ENCODE results near the gene HOXB7.

HOXB7 gene

DNA sequence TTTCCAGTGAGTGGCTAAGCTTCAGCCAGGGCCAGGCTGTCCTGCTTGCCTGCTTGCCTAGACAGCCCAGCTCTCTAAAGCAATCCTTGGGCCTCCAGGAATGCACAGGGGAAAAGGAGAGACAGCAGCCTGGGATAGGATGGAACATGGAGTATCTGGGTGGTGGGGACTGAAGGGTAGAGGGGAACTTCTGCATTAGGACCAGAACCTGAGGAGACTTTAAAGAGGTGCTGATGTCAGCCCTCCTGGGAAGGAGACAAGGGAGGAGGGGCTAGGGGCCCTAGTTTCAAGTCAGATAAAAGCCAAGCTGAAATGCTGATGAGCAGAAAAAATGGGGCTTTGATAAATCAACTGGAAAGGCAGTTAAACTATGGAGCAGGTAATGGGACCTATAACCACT is 1.8 kb downstream of the HOXB7 start:
- DNase-seq = no peak

DNA sequence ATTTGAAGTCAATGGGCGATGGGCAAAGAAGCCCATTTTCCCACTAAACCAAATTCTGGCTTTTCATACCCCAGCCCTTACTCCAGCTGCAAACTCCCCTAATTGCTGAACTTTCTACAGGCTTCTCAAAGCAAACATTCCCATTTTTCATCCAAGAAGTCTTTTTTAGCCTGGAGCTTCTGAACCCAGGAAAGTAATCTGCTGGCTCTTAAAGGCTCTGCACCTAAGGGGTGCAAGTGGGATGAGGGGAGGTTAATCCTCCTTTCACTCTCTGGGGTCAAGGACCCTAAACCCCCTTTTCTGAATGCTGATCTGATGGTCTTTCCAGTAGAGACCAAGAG is 2.4 kb downstream of the HOXB7 start:
- no peak for DNase-seq

DNA sequence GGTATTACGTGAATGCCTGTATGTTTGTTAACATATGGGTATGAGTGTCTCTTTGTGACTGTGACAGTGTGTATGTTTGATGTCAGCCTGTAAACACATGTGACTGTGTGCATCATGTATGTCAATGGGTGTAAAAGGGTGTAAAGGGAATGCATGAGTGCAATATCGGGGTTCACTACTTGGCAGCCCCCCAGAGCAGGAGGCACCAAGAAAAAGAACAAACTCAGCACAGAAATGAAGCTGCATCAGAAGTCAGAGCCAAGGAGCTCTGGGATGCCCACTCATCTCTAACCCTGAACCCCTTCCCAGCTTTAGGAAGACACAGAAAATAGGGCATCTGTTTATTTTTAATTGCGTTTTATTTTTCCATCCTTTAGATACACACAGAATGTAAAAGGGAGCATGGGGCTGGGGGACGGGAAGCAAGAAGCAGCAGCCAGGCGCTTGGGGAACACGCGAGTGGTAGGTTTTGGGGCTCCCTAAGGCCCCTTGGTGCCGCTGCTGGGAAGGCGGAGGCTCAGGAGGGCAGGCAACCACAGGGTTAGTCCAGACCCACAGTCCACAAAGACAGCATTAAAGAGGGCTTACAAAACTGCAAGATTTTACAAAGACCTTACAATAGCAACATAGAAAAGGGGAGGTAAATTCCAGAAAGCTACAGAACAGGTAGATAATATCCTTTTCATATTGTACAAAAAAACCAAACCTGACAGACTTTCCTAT is 3.8 kb downstream of the HOXB7 start:
- no peak for DNase-seq

DNA sequence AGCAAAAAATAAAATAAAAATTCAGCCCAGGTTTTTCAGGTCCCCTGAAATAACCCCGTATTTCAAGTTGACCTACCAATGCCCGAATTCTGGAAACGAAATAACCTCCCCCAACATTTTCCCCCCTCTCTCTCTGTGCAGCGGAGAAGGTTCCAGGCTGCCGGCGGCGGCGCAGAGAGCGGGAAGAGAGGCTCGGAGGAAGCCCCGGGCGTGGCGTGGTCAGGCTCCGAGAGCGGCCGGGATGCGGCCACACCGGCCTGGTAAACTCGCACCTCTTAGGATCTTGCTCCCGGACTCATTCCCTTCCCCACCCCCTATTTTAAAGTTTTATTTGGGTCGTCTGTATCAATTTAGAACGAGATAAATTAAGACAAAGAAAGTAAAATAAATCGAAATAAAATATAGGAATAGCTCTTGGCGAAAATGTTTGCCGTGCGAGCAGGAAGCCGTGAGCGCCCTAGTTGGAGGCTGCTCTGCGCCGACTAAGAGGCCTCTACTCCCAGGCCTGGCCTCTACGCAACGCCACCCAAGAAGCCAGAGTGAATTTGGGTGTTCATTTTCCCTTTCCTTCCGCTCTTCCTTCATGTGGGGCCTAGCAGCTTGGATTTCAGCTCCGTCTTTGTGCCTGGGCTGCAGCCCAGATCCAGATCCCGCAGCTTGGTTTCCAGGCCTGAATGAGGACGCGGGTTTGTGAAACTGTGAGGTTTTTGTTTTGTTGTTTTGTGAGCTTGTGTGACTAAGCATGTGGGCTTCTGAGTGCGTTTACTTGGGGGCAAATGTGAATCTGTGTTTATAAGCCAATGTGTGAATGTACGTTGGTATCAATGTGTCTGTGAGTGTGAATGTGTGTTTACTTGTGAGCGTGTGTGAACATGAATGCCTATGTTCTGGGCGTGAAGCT is 4.6 kb downstream of the HOXB7 start:
- no peak for DNase-seq

DNA sequence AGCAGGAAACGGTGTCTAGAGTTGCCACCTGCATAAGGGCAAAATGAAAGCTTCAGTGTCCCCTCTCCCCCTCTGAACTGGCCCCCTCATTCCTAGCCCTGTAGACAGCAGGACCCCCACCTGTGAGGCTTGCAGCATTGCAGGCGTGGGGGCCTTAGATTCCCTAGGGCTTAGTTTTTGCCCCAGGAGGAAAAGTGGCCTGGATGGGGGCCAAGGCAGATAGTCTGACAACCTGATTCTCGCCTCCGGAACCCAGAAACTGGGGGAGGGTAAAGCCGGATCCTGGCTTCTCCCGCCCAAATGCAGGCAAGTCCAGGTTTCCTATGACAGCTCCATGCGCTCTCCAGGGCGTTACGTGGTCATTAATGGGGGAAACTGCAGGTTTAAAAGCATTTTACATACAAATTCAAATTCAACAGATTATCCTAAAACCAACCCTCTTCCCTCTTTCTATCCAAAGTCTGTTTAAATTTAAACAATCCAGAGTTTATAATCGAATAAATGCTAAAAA is 5.4 kb downstream of the HOXB7 start:
- DNase-seq = no peak

DNA sequence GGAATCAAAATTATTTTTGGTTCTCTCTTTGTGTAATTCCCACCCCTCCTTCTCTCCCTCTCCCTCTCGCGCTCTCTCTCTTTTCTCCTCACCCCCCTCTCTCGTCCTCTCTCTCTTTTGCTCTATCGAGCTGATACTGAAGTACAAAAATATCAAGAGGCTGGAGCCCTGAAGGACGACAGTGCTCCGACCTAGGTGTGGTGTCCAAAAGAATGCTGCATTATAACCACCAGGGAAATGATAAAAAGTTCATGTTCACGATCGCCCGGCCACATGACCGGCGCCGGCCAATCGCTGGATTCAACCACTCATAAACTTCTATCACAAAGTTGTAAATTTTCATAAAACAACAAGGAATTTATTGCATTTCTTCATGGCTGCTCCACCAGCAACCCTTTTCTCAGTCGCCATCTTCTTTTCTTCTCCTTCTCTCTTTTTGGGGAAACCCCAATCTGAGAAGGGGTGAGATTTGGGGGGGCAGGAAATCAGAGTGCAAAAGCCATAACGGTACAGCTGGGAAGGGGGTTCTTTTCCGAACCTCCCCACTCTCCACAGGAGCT is 6.0 kb downstream of the HOXB7 start, which contains the start of gene HOXB6:
TSS of gene HOXB6 (minus strand) at position 217 of the 560 bp plus-strand sequence. CDS start 6,836 bp downstream, outside the sequence.
- no peak for DNase-seq

DNA sequence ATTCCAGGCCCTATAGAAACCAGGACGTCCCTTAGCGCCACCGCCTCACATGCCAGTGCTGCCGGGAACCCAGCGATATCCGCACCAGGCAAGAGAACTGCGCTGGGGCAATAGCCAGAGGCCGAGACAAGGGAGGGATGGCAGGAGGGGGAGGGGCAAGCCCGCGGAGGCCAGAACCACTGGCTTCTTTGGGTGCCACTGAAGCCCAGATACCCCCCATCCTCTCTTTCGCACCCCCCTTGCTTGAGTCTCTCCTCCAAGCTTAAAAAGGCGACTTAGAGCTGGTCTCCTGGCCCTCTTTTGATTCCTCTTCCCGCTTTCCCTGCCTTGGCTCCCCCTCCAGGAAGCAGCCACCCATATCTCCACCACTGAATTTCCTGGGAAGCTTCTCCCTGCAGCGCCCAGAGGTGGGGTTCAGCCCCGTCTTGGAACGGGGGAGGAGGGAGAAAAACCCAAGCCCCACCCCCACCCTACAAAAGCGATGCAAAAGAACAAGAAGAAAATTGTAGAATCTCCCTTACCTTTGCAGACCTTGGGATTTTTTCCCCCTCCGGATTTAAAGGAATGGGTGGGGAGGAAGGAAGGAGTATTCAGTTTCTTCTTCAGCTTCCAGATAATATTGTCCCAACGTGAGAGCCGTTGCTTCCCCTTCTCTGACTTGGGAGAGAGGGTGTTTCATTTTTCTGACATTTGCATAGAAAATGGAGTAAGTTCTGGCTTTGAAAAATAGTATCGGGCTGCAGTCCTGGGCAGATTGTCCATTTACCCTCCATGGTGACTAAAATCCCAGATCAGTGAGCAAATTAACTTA is 6.7 kb downstream of the HOXB7 start:
- DNase-seq = no peak

DNA sequence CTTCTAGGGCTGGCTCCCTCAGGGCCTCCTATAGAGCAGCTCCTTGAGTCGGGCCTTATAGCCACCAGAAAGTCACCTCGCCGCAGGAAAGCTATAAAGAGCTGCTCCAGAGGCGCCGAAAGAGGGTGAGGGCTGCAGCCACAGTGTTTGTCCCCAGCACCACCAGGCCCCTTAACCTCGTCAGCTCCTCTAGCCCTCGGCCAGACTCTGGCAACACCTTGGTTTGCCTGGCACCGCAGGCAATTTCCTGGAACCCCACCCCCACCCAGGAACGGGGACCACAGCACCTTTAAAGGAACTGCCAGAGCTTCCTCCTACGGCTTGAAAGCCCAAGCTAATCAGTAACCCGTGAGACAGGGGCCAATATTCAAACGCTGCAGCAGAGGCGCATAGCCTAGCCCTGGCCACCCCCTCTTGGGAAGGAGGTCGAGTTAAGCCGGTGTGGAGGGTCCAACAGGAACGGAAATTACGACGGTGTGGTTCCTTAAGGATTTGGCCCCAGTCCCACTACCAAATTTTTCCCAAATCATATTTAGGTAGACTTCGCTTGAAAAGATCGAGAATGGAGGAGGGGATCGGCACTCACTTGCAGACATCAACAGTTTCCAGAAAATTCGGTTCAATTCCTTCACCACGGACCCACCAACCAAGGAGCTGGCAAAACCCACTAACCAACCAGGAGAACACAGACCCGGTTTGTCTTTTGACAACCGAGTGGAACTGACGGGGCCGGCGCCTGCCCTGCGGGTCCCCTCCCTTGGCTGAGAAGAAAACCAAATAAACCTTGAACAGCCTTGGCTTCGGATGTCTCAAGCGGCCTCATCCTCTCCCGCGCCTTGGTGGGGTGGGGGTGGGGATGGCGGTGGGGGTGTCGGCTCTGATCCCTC is 9.0 kb downstream of the HOXB7 start:
- no peak for DNase-seq

- no peak for DNase-seq
Observed at GRCh38 chr17:48601207-48601538, 9.6 kb downstream of the HOXB7 start.

DNA sequence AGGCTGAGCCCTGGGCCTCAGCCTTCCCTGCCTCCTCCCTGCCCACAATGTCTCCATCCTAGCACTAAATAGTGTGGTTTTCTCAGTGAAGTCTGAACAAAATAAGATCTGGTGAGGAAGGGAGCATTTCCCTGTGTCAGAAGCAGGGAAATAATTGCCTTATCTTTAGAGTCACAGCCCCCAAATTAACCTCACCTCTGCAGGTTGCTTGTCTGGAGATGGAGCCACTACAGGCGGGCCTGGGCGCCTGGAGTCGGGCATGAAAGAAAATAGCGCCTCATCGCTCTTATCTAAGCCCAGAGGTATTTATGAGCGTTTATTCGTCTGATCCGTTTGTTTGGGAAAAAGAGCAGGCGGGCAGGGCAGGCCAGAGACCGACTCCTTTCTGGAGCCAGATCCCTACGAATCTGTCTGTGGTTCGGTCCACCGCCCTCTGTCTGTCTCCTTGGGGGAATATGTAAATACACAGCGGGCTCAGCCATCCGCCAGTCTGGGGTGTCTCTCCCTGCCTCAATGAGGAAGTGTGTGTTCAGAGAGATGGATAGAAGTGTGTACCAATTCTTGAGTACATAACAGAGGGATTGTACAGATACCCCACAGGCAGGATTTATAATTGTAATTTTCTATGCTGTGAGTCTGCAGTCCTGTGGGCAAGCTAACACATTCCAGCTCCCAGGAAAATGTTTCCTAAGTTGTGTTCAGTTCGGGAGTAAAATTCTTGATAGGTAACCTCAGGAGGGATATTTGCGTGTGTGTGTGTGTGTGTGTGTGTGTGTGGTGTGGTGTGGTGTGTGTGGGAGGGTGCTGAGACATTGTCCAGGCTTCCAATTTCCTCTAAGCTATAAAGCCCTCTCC is 10.3 kb downstream of the HOXB7 start:
- DNase-seq = no peak

- no peak for DNase-seq
Observed at GRCh38 chr17:48599354-48599753, 11.5 kb downstream of the HOXB7 start.

DNA sequence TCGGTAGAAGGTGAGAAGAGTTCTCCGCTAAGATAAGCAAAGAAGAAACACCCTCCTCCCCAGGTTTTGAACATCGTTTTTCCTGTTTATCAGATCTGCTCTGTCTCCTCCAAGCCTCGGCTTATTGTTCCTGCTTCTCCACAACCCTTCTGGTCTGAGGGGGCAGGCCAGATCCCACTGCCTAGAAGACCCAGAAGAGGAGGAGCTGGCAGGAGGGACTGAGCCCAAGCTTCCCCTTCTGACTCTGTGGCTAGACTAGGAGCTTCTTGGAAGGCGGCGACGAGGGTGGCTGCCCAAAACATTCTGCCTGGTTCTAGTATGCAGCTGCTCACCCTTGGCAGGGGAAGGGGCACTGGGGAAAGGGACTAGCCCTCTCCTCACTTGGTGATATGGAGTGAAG is 12.1 kb downstream of the HOXB7 start:
- DNase-seq = no peak

- DNase-seq = peak; percentile 60
Observed at GRCh38 chr17:48597778-48598631, 12.8 kb downstream of the HOXB7 start.

DNA sequence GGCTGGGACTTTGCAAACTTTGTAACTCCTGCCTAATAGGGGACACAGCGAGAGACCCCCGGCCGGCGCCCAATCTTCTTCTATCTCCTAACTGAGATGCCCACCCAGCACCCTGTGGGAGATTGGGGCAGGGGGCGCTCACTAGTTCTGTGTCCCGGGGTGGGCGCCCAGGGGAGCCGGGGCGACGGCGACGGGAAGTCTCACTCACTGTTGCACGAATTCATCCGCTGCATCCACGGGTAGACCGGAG is 13.4 kb downstream of the HOXB7 start:
- DNase-seq = no peak

DNA sequence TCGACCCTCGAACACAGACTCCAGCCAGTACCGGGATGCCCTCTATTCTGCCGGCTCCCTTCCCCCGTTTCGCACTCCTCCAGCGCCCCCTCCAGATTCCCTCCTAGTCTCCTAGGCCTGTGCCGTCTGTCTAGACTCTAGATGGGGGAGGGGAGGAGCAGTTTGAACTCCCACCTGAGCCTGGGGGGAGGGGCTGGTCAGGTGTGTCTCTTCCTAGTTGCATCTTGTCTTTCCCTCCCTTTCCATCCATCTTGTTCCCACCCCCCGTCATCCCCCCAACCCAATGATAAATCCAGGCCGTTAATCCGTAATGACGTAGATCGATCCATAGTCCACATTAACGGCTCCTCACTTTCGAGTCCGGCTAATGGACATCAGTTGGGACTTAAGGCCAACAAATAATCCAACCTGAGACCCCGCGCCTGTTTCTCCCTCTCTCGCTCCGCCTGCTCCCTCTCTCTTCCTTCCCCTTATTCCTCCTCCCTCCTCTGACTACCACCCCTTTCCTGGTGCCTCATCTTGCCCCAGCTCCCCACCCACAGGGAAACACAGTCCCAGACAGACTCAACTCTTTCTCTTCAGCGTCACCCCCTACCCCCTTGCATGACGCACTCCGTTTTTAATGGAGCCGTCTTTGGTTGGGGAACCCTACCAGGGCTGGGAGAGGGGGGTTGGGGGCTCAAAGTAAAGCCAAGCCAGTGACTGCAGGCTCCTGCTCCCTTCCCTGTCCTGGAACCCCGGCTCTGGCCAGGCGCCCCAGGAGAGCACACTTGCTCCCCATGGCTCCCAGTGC is 13.9 kb downstream of the HOXB7 start:
- DNase-seq = no peak

- DNase-seq = peak; percentile 41
Observed at GRCh38 chr17:48596000-48596734, 14.7 kb downstream of the HOXB7 start.

DNA sequence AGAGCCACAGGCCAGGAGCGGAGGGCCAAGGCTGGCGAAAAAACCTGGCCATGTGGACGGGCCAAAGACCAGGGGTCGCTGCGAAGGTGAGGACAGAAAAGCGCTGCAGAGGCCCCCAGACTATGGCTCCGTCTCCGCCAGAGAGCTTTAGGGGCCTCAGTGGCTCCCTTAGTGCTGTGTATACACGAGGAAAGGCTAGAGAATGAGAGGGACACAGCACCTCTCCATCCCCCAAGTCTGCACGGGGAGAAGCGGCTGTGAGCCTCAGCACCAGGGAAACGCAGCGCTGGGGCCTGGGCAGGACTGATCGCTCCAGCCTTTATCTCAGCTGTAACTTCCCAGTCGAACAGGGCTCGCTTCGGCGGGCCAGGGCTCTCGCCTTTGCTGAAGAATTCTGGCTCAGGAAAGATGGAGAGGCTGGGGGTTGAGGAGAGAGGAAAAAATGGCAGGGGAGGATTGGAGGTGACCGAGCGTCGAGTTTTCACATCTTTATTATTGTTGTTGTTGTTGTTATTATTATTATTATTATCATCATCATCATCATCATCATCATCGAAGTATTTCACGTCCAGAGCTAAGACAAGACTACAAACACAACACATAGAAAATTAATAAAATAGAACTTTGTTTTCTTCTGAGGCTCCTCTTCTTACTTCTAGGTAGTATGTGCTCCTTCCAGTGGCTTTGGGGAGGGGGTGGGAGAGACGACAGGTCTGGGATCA is 15.4 kb downstream of the HOXB7 start:
- DNase-seq = no peak

Data from CD4-positive, alpha-beta T cell treated with Interleukin-17A for 4 hours (primary cell).